Measurements from ENCODE around the gene ZRANB1.

Gene ZRANB1

GRCh38 chr10:124996127-124996853 lies 54.4 kb downstream of the ZRANB1 start:
- no peak for DNase-seq

DNA sequence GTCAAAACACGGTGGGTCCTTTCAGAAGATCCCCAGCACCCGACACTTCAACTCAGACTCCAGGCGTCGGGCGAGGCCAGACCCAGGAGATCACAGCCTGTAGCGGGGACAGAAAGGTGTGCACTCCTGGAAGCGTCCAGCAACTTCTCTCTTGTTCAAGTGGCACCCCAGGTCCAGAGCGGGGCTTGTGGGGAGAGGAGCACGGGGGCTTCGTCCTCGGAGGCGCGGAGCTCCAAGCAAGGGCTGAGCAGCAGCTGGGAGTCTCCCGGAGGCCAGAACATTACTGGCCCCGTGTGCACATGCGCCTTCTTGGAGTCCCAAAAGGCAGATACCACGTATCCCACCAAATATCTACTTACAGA lies 54.9 kb downstream of the ZRANB1 start:
- DNase-seq: no peak

GRCh38 chr10:124997306-124997705 lies 55.4 kb downstream of the ZRANB1 start:
- no peak for DNase-seq

DNA sequence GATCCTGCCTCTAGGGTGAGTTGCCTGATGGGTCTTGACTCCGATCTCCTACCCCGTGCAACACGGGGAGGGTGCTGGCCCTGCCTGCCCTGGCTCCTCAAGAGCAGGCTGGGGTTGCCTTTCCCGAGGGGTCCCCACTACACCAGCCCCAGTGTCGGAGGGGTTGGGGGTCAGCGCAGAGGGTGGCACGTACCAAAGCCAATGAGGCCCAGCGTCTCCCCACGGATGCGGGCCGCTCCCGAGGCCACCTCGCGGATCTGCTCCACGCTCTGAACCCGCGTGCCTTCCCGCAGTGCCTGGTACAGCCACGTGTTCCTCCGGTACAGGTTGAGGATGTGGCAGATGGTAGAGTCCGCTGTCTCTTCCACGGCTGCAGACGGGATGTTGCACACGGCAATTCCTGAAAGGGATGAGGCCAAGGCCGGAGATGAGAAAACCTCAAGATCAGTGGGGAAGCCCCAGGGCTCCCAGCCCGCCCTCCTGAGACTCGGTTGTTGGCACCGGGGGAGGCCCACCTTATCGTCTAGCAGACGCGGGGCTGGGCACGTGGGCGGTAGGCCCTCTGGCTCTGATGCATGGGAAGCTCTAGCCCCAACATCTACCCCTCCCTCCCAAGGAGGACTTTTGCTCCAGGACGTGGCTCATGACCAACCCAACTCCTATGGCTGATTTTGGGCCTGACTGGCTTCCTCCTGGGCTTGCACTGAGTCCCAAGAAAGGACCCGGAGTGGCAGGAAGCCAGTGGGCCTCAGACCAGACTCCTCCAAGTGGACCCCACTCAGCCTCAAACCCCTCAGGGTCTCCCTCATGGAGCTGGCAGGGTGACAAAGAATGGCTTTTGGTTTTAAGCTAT lies 56.1 kb downstream of the ZRANB1 start:
- no peak for DNase-seq

DNA sequence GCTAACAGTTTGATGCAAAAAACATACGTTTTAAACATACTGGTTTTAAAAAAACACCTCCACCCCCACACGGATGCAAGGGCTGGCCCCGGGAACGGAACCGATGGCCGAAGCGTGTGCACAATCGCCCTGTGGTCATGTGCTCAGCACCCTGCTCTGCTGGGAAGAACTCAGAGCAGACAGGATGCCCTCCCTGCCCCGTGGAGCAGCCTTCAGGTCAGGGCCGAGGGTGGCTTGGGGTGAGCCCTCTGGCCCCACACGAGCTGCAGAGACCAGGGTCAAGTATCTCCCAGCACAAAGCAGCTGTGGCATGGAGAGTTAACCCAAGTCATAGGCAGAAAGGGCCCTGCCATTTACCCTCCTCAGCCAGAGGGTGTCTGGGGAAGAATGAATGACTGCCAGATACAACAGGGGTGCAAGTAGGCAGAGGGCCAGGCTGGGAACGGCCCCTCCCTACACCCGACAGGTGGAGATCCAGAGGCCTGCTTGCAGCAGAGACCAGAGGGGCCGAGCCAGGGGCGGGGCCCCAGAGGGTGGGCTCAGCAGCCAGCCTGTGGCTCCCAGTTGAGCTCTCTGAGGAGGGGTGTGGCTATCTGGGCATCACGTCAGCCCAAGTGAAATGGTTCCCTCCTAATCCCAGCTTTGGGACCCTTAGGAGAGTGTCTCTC lies 56.8 kb downstream of the ZRANB1 start:
- DNase-seq: no peak

DNA sequence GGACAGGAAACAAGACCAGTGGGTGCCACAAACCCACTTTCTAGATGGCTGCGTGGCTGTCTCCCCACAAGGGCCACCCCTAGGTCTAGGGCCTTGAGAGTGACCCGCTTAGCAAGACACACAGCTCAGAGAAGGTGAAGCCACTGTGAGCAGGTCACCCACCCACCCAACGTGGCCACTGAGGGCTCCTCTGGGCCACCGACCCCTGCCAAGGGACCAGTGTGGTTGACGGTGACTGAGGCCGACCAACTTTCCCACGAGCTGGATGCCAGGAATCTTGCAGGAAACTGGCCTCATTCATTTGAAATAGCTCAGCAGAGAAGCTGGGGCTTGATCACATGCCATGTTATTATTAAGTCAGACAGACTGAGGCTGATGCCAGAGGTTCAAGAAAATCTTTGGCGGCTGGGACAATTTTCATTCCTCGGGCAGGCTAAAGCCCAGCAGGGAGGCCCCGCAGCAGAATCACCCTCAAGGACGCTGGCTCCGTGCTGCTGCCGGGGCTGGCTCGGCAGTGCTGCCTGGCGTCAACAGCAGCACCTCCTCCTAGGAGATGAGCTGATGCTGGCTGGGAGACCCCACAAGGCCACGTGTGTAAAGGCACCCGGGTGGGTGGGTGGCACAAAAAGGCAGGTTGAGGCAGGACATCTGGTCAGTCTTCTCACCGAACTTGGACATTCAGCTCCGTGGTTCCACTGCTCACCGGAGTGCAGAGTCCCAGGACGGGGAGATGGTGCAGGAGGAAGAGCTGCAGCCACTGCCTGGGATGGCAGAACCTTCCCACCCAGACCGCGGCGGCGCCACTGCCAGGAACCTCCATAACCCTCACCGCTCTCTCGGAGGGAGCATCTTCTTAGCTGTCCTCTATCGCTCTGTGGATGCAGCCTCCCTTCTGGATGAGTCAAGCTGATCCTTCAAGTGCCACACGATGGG lies 57.8 kb downstream of the ZRANB1 start:
- DNase-seq: no peak

GRCh38 chr10:125000366-125001312 lies 58.7 kb downstream of the ZRANB1 start:
- no peak for DNase-seq

DNA sequence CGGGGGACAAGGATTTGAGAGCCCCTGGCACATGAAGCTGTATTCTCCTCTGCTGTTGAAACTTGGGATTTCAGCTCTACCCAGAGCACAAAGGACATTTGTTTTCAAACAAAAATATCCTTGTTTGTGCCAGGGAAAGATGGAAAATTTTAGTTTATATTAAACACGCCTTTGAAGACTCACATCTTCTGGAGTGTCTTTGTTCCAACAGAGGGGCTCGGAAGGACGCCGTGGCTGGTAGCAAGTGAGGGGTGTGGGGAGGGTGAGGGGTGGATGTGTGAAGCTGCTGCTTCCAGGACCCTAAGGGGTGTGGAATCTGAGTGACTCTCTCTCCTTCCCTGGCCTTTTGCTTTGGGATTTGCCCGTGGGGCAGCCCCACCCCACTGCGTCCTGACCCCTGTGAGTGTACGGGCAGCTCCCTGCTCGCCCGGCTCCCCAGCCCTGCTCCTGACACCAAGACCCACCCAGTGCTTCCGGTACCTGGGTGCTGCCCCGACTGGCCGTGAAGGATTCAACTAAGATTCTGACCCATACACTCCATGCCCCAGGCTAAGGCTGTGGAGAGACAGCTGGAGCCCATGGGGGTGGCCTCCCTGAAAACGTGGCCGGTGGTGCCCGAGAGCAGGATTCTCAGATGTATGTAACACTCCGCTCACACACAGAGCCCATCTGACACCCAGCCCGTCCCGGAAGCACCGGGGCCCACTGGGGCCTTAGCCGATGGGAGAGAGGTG lies 59.6 kb downstream of the ZRANB1 start:
- no peak for DNase-seq

DNA sequence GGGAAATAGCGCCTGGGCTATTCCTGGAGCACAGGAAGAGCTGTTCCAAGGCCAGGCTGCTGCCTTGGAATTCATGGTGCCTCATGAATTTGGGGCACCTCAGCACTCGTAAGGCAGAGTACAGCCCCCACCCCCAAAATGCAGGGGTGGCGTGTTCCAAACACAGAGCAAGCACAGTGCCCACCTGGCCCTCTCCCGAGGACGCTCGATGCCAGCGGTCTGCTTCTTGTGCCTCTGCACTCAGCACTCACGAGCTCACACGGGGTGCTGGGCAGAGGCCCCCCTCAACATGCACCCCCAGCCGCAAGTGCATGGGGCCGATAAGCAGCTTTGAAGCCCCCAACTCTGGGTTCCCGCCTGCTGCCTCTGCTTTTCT lies 60.1 kb downstream of the ZRANB1 start:
- no peak for DNase-seq

- no peak for DNase-seq
Measured at GRCh38 chr10:125002423-125003145, 60.7 kb downstream of the ZRANB1 start.

- no peak for DNase-seq
Measured at GRCh38 chr10:125003146-125003900, 61.4 kb downstream of the ZRANB1 start.

GRCh38 chr10:125003901-125004467 lies 62.1 kb downstream of the ZRANB1 start:
- no peak for DNase-seq

DNA sequence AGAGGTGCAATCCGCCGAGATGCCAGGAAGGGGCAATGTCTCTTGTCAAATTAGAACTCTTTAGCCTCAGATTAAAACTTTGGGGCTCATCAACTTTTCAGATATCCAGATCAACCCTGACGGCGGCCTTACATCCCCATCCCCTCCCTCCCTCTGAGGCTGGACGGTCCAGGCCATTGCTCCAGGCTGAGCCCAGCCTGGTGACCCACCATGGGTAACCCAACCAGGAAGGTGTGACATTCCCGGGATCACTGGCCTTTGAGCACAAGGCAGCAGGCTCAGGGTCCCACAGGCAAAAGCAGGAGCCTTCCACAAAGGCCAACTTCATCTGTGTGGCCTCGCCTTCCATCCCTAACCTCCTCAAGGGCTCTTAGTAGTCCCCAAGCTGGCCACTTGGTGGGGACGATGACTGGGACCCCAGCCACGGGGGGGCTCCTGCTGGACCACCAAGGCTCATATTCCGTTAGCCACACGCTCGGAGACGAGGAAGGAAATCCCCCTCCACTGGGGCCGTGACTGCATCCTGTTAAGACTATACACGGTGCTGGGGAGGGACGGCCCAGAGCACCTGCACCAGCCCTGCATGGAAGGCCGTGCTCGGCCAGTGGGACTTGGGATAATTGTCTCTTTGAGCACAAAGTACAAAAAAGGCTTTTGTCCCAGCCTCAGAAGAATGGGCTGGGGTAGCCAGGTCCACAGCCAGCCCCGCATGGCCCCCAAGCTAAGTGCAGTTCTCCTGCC lies 62.8 kb downstream of the ZRANB1 start:
- no peak for DNase-seq

GRCh38 chr10:125005312-125006187 lies 63.6 kb downstream of the ZRANB1 start:
- no peak for DNase-seq

DNA sequence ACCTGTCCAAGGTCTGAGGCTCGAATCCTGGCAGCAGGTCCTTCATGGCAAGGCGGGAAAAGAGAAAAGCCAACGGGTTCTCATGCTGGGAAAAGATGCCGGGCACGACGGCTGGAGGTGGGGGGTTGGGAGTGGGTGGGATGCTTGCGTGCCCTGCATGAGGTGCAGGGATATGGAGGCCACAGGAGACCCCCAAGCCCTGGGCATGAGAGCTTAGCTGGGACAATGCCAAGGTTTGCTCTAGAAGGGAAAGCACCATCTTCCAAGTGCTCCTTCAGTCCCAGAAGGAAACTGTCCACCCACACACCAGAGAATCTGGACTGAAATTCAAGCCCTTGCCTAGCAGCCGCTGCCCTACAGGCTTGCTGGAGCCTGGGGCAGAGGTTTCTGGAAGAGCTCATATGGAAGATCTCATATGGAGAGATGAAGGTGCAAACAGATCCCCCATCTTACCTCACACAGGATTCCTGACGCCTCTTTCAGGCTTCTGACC lies 64.3 kb downstream of the ZRANB1 start:
- no peak for DNase-seq

DNA sequence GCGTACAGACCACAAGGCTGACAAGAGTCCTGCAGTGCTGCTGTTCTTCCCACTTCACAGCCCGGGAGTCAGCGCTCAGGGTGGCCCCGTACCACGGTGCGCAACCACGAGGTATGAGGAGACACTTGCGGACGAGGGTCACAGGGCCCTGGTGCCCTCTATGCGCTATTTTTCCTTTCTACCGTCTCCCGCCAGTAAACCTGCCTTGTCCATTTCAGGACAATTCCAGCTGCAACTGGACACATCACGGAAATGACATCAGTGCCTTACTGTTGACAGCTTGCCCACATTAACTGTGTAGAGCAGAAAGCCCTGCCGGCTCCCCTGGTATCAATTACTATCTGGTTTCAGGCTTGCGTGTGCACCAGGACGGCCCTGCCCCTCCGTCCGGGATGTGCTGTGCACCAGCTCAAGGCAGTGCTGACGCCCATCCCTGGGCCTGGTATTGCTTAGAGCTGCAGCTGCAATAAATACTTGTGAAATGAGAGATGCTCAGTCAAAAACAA lies 65.1 kb downstream of the ZRANB1 start:
- no peak for DNase-seq

GRCh38 chr10:125007436-125007835 lies 65.5 kb downstream of the ZRANB1 start:
- no peak for DNase-seq

All from kidney glomerular epithelial cell (primary cell).